SK-N-MC (cell line): ENCODE measurements around the gene S100A1.

Source experiments
- EZH2 ChIP-seq: fragments of 200-600 bp; sonication (generic); IDR thresholded peaks from one replicate; pipeline ENCODE4 v1.6.1; 2017; ENCODE audit warnings: antibody characterized with exemption
- FOXP2 ChIP-seq: optimal IDR thresholded peaks from 2 replicates; pipeline ENCODE3; 2011; ENCODE audit warnings: mild to moderate bottlenecking, moderate library complexity; ENCODE audit not compliant: insufficient read depth; ENCODE audit errors: extremely low read length, control extremely low read depth
- POLR2AphosphoS5 ChIP-seq: IDR thresholded peaks from 2 replicates; pipeline ENCODE4 v1.6.1; 2012; ENCODE audit warnings: mild to moderate bottlenecking, low read depth, low read length, borderline replicate concordance

DNA sequence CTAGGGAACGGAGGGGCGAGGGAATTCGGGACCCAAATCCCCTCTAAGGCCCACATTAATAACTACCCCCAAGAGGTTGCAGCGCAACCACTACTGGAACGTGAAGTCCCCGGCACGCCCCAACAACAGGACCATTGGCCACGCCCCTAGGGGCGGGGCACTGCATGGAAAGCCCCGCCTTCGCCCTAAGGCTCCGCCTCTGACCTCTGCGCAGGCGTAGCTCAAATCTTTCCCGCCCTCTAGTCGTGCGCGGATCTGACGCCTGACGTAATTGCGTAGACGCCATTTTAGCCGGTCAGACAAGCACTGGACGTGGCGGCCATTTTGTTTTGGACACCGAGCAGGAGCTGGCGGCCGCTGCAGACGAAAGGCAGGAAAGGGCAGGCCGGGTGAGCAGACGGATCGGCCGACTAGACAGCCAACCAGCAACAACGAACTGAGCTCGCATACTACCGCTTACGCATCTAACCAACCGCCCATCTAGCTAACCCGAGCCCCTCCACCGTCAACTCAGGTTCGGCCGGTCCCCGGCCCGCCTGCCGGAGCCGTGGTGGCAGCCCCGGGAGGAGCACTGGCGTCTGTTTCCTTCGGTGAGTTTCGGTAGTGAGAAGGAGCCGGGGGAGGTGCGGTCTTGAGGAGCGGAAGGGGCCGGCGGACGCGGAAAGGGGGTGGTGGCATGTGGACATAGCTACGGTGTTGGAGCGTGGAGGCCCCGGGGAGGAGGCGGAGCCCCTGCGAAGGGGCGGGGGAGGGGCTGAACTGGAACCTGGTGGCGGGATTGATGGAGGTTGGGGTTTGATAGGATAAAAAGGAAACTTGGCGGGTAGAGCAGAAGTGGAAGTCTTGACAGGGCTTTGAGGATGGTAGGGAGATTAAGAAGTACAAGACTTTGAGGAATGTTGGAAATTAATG lies 5.8 kb downstream of the S100A1 start, which contains the start of gene CHTOP:
- TF ChIP-seq POLR2AphosphoS5 = peak; percentile 89
- no peak for TF ChIP-seq EZH2
- TF ChIP-seq FOXP2 = no peak
